ENCODE data around the gene TERC. TPM values are rescaled to one million over a fixed set of nuclear protein-coding genes. Genes with fewer than 3 reads are reported as not detected.

TERC gene
- total RNA-seq, 4 donors from 2014 or later, result 69.6 to 342 (median 107) TPM

DNA sequence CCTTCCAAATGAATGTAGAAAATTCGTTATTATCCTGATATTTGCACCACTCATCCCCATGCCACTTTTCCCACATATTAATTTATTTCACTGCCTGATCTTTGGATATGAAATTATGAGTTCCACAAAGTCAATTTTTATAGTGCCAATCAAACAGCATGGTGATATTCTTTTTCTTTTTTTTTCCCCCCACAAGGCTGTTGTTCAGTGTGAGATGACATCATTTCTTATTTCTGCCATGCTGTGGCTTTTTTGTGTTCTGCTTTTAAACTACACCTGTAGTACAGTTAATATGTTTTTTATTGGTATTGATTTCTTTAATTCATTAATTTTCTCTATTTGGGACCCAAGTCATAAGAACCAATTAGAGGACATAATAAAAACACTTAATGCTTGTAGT is 22.9 kb upstream of the TERC start:
- intact Hi-C loops (cut with DNase I; ENCODE audit: low total_unique reads), result no loop called here
- no peak for DNase-seq (ENCODE audit: low spot score in 2 of 2)
- WGBS, 2 donors, result 84 to 90% methylated on average over 1 of the region's 1 CpG
- no peak for TF ChIP-seq POLR2A (IDR thresholded peaks at IDR 0.05)
- TF ChIP-seq, protein P1, sequence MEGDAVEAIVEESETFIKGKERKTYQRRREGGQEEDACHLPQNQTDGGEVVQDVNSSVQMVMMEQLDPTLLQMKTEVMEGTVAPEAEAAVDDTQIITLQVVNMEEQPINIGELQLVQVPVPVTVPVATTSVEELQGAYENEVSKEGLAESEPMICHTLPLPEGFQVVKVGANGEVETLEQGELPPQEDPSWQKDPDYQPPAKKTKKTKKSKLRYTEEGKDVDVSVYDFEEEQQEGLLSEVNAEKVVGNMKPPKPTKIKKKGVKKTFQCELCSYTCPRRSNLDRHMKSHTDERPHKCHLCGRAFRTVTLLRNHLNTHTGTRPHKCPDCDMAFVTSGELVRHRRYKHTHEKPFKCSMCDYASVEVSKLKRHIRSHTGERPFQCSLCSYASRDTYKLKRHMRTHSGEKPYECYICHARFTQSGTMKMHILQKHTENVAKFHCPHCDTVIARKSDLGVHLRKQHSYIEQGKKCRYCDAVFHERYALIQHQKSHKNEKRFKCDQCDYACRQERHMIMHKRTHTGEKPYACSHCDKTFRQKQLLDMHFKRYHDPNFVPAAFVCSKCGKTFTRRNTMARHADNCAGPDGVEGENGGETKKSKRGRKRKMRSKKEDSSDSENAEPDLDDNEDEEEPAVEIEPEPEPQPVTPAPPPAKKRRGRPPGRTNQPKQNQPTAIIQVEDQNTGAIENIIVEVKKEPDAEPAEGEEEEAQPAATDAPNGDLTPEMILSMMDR (IDR thresholded peaks at IDR 0.05), result no peak
- H3K4me3 ChIP-seq (ENCODE audit: low read depth, poor library complexity, severe bottlenecking), result no peak overlapping the region

DNA sequence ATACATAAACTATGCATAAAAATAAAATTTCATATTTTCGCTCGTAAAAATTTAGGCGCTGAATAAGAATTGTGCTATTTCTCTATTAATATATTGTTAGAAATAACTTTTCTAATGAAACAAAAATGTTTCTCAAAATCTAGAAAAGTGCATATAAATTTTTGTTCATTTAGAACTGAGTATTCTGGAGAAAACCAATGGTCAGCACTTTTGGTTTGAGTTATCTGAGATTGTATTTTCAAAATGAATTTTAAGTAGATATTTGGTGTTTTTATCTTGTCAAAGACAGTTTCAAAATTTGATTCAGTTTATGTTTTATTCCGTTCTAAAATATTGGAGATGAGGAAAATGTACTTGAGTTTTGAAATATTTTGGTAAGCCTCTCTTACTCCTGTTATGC is 22.3 kb upstream of the TERC start:
- intact Hi-C loops (cut with DNase I; ENCODE audit: low total_unique reads), result no loop called here
- H3K4me3 ChIP-seq (ENCODE audit: low read depth, poor library complexity, severe bottlenecking), result no peak overlapping the region
- DNase-seq (ENCODE audit: low spot score in 2 of 2), result no peak
- TF ChIP-seq POLR2A (IDR thresholded peaks at IDR 0.05), result no peak
- TF ChIP-seq, protein P1 (IDR thresholded peaks at IDR 0.05), result no peak
- WGBS, 2 donors, result 95 to 97% methylated on average over 4 of the region's 4 CpGs

DNA sequence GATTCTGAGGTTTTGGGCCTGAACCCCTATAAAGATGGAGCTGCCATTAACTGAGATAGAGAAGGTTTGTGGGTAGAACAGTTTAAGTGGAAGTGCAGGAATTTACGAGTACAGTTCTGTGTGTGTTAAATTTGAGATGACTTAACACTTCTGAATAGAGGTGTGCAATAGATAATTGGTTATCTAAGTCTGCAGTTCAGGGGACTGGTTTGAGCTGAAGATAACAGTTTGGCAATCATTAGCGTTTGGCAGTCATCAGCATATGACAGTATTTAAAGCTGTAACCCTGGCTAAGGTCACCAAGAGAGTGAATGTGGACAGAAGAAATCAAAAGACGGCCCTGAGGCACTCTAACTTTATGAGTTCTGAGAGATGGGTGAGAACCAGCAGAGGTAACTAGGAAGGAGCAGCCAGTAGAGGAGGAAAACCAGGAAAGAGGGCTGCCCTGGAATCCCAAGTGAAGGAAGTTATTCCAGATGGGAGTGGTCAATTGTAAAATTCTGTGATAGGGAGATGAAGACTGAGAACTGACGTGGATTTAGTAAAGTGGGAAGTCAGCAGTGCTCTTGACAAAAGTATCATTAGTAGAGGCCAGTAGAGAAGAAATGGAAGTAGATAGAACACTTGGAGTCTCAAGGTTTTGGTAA is 16.5 kb upstream of the TERC start:
- no peak for TF ChIP-seq POLR2A (IDR thresholded peaks at IDR 0.05)
- TF ChIP-seq, protein P1 (IDR thresholded peaks at IDR 0.05), result no peak
- WGBS, 2 donors, result 86 to 87% methylated on average over 4 of the region's 4 CpGs
- intact Hi-C loops (cut with DNase I; ENCODE audit: low total_unique reads), result no loop called here
- DNase-seq (ENCODE audit: low spot score in 2 of 2), result no peak
- H3K4me3 ChIP-seq (ENCODE audit: low read depth, poor library complexity, severe bottlenecking), result no peak overlapping the region

DNA sequence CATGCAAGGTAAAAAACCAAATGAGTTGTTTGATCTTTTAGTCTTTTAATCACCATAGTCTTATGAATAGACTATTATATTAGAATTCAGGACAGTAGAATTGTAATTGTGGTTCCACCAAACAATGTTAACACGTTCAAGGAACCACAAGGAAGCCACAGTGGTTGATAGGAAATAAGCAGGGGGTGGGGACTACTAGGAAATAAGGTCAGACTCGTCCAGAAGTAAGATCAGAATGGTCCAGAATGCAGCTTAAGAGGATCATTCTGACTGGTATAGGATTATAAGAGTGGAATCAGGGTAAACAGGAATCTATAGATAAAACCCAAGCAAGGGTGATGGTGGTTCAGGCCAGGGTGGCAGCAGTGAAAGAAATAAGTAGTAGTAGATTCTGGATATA is 15.9 kb upstream of the TERC start:
- TF ChIP-seq, protein P1 (IDR thresholded peaks at IDR 0.05), result no peak
- TF ChIP-seq POLR2A (IDR thresholded peaks at IDR 0.05), result no peak
- H3K4me3 ChIP-seq (ENCODE audit: low read depth, poor library complexity, severe bottlenecking), result no peak overlapping the region
- intact Hi-C loops (cut with DNase I; ENCODE audit: low total_unique reads), result no loop called here
- WGBS, 2 donors, result 58 to 64% methylated on average over 2 of the region's 2 CpGs
- no peak for DNase-seq (ENCODE audit: low spot score in 2 of 2)

DNA sequence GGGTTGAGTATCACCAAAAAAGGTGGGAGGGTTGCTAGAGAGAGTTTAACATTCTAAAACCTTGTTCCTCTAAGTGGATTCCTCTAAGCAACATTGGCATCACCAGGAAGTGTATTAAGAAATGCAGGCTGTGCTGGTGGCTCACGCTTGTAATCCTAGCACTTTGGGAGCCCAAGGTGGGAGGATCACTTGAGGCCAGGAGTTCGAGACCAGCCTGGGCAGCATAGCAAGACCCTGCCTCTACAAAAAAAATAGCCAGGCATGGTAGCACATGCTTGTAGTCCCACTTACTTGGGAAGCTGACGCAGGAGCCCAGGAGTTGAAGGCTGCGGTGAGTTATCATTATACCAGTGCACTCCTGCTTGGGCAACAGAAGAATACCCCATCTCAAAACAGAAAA is 13.0 kb upstream of the TERC start:
- DNase-seq (ENCODE audit: low spot score in 2 of 2), result no peak
- H3K4me3 ChIP-seq (ENCODE audit: low read depth, poor library complexity, severe bottlenecking), result no peak overlapping the region
- TF ChIP-seq, protein P1 (IDR thresholded peaks at IDR 0.05), result no peak
- no peak for TF ChIP-seq POLR2A (IDR thresholded peaks at IDR 0.05)
- intact Hi-C loops (cut with DNase I; ENCODE audit: low total_unique reads), result no loop called here
- 73 to 89% methylated on average over 4 of the region's 4 CpGs for WGBS, 2 donors

DNA sequence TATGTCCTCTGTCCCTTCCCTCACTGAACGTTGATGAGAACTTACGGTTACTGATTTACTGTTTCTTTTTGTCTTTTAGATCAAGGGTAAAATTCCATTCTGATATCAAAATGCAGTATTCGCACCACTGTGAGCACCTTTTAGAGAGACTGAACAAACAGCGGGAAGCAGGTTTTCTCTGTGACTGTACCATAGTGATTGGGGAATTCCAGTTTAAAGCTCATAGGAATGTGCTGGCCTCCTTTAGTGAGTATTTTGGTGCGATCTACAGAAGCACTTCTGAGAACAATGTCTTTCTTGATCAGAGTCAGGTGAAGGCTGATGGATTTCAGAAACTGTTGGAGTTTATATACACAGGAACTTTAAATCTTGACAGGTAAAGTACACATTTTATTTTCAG is 9.3 kb upstream of the TERC start:
- DNase-seq (ENCODE audit: low spot score in 2 of 2), result no peak
- H3K4me3 ChIP-seq (ENCODE audit: low read depth, poor library complexity, severe bottlenecking), result no peak overlapping the region
- intact Hi-C loops (cut with DNase I; ENCODE audit: low total_unique reads), result loop anchor here (2.0 kb wide), 1 partner anchor 193 kb away; the partner anchor contains the start of gene SEC62
- 31 to 43% methylated on average over 5 of the region's 5 CpGs for WGBS, 2 donors
- TF ChIP-seq, protein P1 (IDR thresholded peaks at IDR 0.05), result no peak
- TF ChIP-seq POLR2A (IDR thresholded peaks at IDR 0.05), result no peak
